ENCODE data around the gene SRSF6.
"Not testable (repeated sequence)": the region's sequence is repeated elsewhere in the genome, so short reads cannot be mapped to it uniquely, and the experiment has no call there.

SRSF6 gene

DNA sequence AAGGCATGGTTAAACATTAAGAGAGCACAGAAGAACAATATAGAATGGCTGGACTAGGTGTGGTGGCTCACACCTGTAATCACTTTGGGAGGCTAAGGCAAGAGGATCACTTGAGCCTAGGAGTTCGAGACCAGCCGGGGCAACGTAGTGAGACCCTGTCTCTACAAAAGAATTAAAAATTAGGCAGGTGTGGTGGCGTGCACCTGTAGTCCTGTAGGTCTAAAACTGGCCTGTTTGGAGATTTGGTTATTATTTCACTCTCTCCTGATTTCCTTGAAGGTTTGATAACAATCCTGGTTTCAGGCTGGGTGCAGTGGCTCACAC is 15.6 kb downstream of the SRSF6 start:
- DNase-seq (ENCODE audit: low read depth in 2 of 2): no peak

- DNase-seq (ENCODE audit: low read depth in 2 of 2): no peak
These were observed 19.5 kb downstream of the SRSF6 start for GRCh38 chr20:43477193-43477592.

- no peak for DNase-seq (ENCODE audit: low read depth in 2 of 2)
These were observed 19.9 kb downstream of the SRSF6 start for GRCh38 chr20:43477619-43478018.

GRCh38 chr20:43490038-43490437 is 32.3 kb downstream of the SRSF6 start:
- DNase-seq (ENCODE audit: low read depth in 2 of 2): no peak

GRCh38 chr20:43492101-43492500 is 34.4 kb downstream of the SRSF6 start:
- no peak for DNase-seq (ENCODE audit: low read depth in 2 of 2)

- no peak for DNase-seq (ENCODE audit: low read depth in 2 of 2)
These were observed 37.7 kb downstream of the SRSF6 start for GRCh38 chr20:43495388-43495787.

- DNase-seq (ENCODE audit: low read depth in 2 of 2): not testable (repeated sequence)
These were observed 44.3 kb downstream of the SRSF6 start for GRCh38 chr20:43502021-43502420.

DNA sequence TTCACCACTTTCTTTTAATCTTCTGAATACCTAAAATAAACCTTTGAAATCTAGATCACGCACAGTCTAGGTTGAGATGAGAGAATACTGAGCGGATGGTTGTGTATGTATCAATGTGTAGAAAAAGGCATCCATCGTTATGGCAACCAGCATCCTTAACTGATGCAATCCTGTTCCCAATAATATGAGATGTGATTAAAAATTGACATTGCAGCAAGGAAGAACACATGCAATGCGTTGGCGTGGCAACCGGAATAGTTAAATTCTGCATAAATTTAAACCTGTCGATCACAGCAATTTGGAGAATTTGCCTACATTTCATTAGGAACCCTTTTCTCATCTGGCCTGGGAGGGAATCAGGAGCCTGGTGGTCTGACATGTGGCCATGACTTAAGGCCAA is 48.5 kb downstream of the SRSF6 start:
- DNase-seq (ENCODE audit: low read depth in 2 of 2): no peak

DNA sequence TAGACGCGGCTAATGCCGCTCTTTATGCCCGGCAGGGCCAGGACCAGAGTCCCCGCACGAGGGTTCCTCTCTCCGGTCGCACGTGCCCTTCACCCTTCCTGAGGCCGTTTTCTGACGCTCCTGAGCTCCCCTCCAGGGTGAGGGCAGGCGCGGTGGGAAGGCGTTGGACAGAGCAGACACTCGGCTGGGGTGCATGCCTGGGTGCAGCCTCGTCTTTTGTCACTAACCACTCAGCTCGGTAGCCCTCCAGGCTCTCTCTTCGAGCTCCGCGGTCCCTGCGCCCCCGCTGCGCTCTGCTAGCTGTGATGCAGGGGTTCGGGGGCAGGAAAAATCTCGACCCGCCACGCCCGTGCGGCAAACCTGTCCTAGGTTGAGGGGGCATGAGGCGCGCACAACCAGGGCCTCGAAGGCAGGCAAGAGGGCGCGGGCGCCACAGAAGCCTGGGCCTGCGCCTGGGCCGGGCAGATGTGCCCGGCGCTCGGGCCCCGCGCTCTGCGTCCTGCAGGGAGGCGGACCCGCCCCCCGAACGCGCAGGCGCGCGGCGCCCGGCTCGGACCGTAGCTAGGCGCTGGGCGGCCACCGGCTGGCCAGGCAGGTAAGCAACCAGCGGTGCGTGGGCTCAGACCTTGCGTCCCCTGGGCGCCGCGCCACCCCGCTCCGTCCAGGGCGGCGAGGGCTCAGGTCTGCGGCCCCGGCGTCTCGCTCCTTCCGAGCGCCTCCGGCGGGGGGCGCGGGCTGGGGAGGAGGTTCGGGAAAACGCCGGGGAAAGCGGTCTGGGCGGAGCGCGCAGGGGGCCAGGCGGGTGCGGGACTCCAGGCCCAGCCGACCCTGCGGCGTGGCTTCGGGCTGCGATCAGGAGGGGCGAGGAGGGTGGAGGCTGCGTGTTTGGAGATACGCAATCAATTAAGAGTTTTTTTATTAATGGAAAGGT is 49.7 kb downstream of the SRSF6 start, which contains the start of gene L3MBTL1:
TSS of gene L3MBTL1 (plus strand) at position 548 of the 931 bp plus-strand sequence. CDS start 5,807 bp downstream, outside the sequence.
- DNase-seq (ENCODE audit: low read depth in 2 of 2): peak in 1 of 2 donors; percentile 2

GRCh38 chr20:43508106-43508505 is 50.4 kb downstream of the SRSF6 start:
- DNase-seq (ENCODE audit: low read depth in 2 of 2): no peak

- no peak for DNase-seq (ENCODE audit: low read depth in 2 of 2)
These were observed 50.9 kb downstream of the SRSF6 start for GRCh38 chr20:43508604-43509040.

DNA sequence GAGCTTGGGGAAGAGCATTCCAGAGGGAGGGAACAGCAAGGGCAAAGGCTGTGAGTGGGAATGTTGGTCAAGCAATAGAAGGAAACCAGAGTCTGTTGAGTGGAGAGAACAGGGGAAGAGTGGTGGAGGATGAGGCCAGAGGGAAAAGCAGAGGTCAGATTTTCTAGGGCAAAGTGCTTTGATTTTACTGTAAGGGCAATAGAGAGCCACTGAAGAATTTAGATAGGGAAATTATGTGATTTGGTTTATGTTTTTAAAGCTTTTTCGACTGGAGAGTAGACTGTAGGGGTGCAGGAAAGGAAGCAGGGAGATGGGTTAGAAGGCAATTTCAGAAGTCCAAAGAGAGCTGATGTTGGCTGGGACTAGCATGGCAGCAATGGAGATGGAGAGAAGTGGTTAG is 54.2 kb downstream of the SRSF6 start:
- DNase-seq (ENCODE audit: low read depth in 2 of 2): no peak

DNA sequence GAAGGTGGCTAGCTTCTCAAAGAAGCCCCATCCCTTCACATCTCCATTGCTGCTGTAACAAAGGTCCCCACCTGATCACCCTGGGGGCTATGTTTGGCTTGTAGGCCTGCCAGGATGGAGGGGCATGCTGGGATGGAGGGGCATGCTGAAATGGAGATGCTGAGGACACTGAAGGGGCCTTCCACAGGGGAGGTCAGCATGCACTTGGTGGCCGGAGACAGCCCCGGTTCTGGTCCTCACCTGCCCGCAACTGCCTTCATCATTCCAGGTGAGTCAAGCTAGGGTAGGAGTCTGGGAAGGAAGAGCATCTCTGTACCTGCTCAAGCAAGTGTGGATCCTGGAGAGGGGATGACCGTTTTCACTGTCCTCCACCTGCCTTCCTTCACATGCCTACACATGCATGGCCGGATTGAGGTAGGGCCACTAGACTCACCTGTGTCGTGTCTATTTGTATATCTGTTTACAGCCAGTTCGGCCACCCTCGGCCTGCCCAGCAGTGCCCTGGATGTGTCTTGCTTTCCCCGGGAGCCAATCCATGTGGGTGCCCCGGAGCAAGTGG is 55.8 kb downstream of the SRSF6 start:
- DNase-seq (ENCODE audit: low read depth in 2 of 2): no peak
